Lower leg skin (tissue), 3 donors: ENCODE data around the gene HTRA2.

ENCODE experiments used
- POLR2A ChIP-seq, 2 donors: fragments of 450-650 bp; IDR thresholded peaks; one replicate each; pipeline ENCODE4 v1.6.1; 2016 to 2017; ENCODE audit warnings: antibody characterized with exemption in 2 of 2, mild to moderate bottlenecking in 1 of 2, moderate library complexity in 1 of 2
- TF ChIP-seq, protein P1 (sequence below), 3 donors: fragments of 450-650 bp; IDR thresholded peaks; one replicate each; pipeline ENCODE4 v1.5.1; 2016; ENCODE audit warnings: antibody characterized with exemption in 3 of 3, mild to moderate bottlenecking in 3 of 3, moderate library complexity in 2 of 3

DNA sequence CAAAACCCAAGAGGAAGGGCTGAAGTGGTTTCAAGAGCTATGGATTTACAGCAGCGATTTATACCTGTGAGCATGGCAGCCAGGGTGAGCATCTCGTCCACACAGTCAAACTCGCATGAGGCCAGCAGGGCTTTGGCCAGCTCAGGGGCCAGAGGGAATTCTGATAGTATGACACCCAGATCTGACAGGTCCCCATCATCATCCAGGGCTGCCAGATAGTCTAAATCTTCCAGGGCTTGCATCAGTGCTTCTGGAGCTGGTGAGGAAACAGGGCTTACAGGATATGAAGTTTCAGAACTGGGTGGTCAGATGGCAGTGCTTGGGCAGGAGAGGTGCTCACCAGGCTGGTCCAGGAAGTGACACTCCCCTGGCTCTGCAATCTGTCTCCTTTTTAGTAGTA, 7.2 kb upstream of the HTRA2 start:
- TF ChIP-seq, protein P1, sequence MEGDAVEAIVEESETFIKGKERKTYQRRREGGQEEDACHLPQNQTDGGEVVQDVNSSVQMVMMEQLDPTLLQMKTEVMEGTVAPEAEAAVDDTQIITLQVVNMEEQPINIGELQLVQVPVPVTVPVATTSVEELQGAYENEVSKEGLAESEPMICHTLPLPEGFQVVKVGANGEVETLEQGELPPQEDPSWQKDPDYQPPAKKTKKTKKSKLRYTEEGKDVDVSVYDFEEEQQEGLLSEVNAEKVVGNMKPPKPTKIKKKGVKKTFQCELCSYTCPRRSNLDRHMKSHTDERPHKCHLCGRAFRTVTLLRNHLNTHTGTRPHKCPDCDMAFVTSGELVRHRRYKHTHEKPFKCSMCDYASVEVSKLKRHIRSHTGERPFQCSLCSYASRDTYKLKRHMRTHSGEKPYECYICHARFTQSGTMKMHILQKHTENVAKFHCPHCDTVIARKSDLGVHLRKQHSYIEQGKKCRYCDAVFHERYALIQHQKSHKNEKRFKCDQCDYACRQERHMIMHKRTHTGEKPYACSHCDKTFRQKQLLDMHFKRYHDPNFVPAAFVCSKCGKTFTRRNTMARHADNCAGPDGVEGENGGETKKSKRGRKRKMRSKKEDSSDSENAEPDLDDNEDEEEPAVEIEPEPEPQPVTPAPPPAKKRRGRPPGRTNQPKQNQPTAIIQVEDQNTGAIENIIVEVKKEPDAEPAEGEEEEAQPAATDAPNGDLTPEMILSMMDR (IDR thresholded peaks at IDR 0.05) = no peak
- TF ChIP-seq POLR2A (IDR thresholded peaks at IDR 0.05) = no peak
